GM19372 (cell line): ENCODE data around the gene CD28.

Experiments
- ATAC-seq: cut with Tn5 transposase; IDR thresholded peaks from one replicate; pipeline ENCODE4 v1.9.1; 2021; ENCODE audit warnings: mild to moderate bottlenecking, low read depth, moderate library complexity; ENCODE audit not compliant: unreplicated experiment

CD28 gene

GRCh38 chr2:203741566-203741965 lies 35.1 kb downstream of the CD28 start:
- no peak for ATAC-seq

GRCh38 chr2:203743441-203743981 lies 37.1 kb downstream of the CD28 start:
- ATAC-seq, result no peak

GRCh38 chr2:203744091-203744490 lies 37.7 kb downstream of the CD28 start:
- no peak for ATAC-seq

- no peak for ATAC-seq
Measured at GRCh38 chr2:203745267-203745666, 38.8 kb downstream of the CD28 start.

- no peak for ATAC-seq
Measured at GRCh38 chr2:203748331-203749126, 42.1 kb downstream of the CD28 start.

GRCh38 chr2:203750346-203751068 lies 44.1 kb downstream of the CD28 start:
- ATAC-seq, result no peak

- ATAC-seq, result no peak
Measured at GRCh38 chr2:203751685-203752271, 45.3 kb downstream of the CD28 start.

- no peak for ATAC-seq
Measured at GRCh38 chr2:203756161-203756560, 49.7 kb downstream of the CD28 start.

- no peak for ATAC-seq
Measured at GRCh38 chr2:203758841-203759689, 52.6 kb downstream of the CD28 start.

GRCh38 chr2:203759690-203760365 lies 53.4 kb downstream of the CD28 start:
- ATAC-seq, result no peak

- ATAC-seq, result no peak
Measured at GRCh38 chr2:203761121-203761520, 54.7 kb downstream of the CD28 start.

GRCh38 chr2:203763241-203763937 lies 57.0 kb downstream of the CD28 start:
- ATAC-seq, result no peak

GRCh38 chr2:203763938-203764664 lies 57.7 kb downstream of the CD28 start:
- no peak for ATAC-seq

- ATAC-seq, result no peak
Measured at GRCh38 chr2:203772456-203773165, 66.2 kb downstream of the CD28 start.

GRCh38 chr2:203774760-203775159 lies 68.3 kb downstream of the CD28 start:
- no peak for ATAC-seq

GRCh38 chr2:203775684-203776083 lies 69.2 kb downstream of the CD28 start:
- ATAC-seq, result no peak

GRCh38 chr2:203777030-203777429 lies 70.6 kb downstream of the CD28 start:
- no peak for ATAC-seq
